Occipital lobe (tissue), 2 donors: ENCODE results near the gene ACAN. TPM values are rescaled to one million over a fixed set of nuclear protein-coding genes. Genes with fewer than 3 reads are reported as not detected.
"Not testable (repeated sequence)": the region's sequence is repeated elsewhere in the genome, so short reads cannot be mapped to it uniquely, and the experiment has no call there.

Experiments
- DNase-seq: peaks from one replicate; lab custom pipeline; 2025; lab: John Stamatoyannopoulos, UW
- total RNA-seq: library from RNA; depleted of rRNA; stranded (reverse); fragments of >200 nt; gene quantifications from one replicate; pipeline ENCODE4 v1.2.3, GENCODE V29; 2014

Gene ACAN
- total RNA-seq, 1 donor from 2014 or later = 0.47 TPM

DNA sequence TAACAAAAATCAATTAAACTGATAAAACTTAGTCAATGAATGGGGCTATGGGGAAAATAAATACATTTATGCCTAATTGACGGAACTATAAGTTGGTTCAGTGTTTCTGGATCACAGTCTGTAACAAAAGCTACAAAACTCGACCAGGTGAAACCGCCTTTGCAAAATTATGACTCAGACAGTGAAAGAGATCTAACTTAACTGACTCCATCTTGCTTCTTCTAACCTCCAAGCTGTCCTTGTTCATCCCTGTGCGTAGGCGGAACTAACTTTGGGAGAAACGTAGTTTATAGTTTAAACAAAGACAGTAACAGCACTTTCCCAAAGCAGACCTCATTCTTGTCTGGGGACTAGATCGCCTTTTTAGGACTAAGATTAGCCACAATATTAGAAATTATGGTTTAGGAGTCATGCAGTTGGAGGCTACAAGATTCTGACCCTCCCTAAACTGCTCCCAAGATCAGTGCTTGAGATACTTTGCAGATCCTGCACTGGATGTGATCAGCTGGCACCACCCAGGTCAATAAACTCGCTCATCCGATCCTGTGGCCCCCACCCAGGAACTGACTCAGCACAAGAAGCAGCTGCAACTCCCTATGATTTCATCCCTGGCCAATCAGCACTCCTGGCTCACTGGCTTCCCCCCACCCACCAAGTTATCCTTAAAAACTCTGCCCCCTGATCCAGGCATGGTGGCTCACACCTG lies 117.1 kb downstream of the ACAN start:
- DNase-seq = no peak

DNA sequence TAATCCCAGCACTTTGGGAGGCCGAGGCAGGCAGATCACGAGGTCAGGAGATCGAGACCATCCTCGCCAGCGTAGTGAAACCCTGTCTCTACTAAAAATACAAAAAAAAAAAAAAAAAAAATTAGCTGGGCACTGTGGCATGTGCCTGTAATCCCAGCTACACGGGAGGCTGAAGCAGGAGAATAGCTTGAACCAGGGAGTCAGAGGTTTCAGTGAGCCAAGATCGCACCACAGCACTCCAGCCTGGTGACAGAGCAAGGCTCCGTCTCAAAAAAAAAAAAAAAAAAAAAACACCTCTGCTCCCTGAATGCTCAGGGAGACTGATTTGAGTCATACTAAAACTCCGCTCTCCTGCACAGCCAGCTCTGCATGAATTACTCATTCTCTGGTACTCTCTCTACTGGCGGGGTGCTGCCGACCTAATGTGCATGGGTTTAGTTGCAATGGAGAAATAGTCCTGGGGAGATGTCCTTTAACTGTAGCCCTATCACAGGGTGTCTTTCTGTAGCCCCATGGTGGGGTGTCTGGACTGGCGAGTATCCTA lies 117.7 kb downstream of the ACAN start:
- DNase-seq = not testable (repeated sequence)

Other genes starting within 250 kb of the ACAN start
- 4.2 TPM for gene AEN, start 182.1 kb upstream of the ACAN start, total RNA-seq
- not detected for gene ISG20, start 164.4 kb upstream of the ACAN start, total RNA-seq
- gene HAPLN3, start 92.1 kb downstream of the ACAN start, total RNA-seq = 8.7 TPM
- gene MFGE8, start 109.9 kb downstream of the ACAN start, total RNA-seq = 15.9 TPM